Measurements from ENCODE around the gene KIF11. TPM values are rescaled to one million over a fixed set of nuclear protein-coding genes. Genes with fewer than 3 reads are reported as not detected.

Gene KIF11
- total and polyA plus RNA-seq, 10 donors = 0.93 to 7.3 (median 4.2) TPM

- H3K36me3 ChIP-seq = peaks cover 0 to 32% (median 0%) of the 10 kb centered on the region in 6 donors
- TF ChIP-seq POLR2AphosphoS5 (IDR thresholded peaks at IDR 0.05) (no peak), POLR2A (IDR thresholded peaks at IDR 0.05) (no peak)
- TF ChIP-seq, protein P1, sequence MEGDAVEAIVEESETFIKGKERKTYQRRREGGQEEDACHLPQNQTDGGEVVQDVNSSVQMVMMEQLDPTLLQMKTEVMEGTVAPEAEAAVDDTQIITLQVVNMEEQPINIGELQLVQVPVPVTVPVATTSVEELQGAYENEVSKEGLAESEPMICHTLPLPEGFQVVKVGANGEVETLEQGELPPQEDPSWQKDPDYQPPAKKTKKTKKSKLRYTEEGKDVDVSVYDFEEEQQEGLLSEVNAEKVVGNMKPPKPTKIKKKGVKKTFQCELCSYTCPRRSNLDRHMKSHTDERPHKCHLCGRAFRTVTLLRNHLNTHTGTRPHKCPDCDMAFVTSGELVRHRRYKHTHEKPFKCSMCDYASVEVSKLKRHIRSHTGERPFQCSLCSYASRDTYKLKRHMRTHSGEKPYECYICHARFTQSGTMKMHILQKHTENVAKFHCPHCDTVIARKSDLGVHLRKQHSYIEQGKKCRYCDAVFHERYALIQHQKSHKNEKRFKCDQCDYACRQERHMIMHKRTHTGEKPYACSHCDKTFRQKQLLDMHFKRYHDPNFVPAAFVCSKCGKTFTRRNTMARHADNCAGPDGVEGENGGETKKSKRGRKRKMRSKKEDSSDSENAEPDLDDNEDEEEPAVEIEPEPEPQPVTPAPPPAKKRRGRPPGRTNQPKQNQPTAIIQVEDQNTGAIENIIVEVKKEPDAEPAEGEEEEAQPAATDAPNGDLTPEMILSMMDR (IDR thresholded peaks at IDR 0.05 in 8 of 11, conservative IDR thresholded peaks at IDR 0.05 in 3 of 11) = no peak
- peaks cover 0 to 9% (median 1%) of the 10 kb centered on the region in 8 donors for H3K9me3 ChIP-seq
- no peaks in the 10 kb centered on the region for H3K4me1 ChIP-seq
- no peak overlapping the region for H3K27ac ChIP-seq
- 82 to 97% (median 92%) methylated on average over 7 of the region's 7 CpGs for WGBS, 5 donors
- intact Hi-C loops (cut with DNase I; ENCODE audit: low total_unique reads) = no loop called here
- no peak overlapping the region for H3K4me3 ChIP-seq
- no peak for DNase-seq
- H3K27me3 ChIP-seq (replicated peaks in 1 of 7) = no peaks in the 10 kb centered on the region
Observed at GRCh38 chr10:92656266-92656961, 63.5 kb downstream of the KIF11 start.

- DNase-seq = no peak
- Histone ChIP-seq H3K27me3 (replicated peaks in 1 of 7) (no peaks in the 10 kb centered on the region), H3K36me3 (peaks cover 0 to 26% (median 0%) of the 10 kb centered on the region in 6 donors), H3K9me3 (peaks cover 0 to 15% (median 7%) of the 10 kb centered on the region in 8 donors), H3K27ac (no peak overlapping the region), H3K4me3 (no peak overlapping the region), H3K4me1 (no peaks in the 10 kb centered on the region)
- intact Hi-C loops (cut with DNase I; ENCODE audit: low total_unique reads) = no loop called here
- 87 to 95% (median 89%) methylated on average over 5 of the region's 5 CpGs for WGBS, 5 donors
- TF ChIP-seq POLR2AphosphoS5 (IDR thresholded peaks at IDR 0.05) = no peak
- no peak for TF ChIP-seq POLR2A (IDR thresholded peaks at IDR 0.05)
- TF ChIP-seq, protein P1 (IDR thresholded peaks at IDR 0.05 in 8 of 11, conservative IDR thresholded peaks at IDR 0.05 in 3 of 11) = no peak
Observed at GRCh38 chr10:92657024-92657423, 64.1 kb downstream of the KIF11 start.

DNA sequence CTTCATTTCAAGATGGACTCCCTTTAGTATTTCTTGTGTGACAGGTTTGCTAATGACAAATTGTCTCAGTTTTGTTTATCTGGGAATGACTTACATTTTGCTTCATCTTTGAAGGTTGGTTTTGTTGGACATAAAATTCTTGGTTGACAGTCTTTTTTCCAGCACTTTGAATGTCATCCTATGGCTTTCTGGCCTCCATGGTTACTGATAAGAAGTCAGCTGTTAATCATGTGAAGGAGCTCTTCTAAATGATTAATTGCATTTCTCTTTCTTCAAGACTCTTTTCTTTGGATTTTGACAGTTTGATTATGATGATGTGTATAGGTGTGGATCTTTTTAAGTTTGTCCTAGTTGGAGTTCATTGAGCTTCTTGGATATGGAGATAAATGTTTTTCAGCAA is 69.9 kb downstream of the KIF11 start:
- intact Hi-C loops (cut with DNase I; ENCODE audit: low total_unique reads) = no loop called here
- Histone ChIP-seq H3K4me3 (no peak overlapping the region), H3K4me1 (no peaks in the 10 kb centered on the region), H3K36me3 (no peaks in the 10 kb centered on the region), H3K9me3 (peaks cover 14 to 44% (median 33%) of the 10 kb centered on the region in 8 donors), H3K27ac (no peak overlapping the region), H3K27me3 (replicated peaks in 1 of 7) (no peaks in the 10 kb centered on the region)
- DNase-seq = no peak
- no peak for TF ChIP-seq POLR2AphosphoS5 (IDR thresholded peaks at IDR 0.05)
- no peak for TF ChIP-seq POLR2A (IDR thresholded peaks at IDR 0.05)
- TF ChIP-seq, protein P1 (IDR thresholded peaks at IDR 0.05 in 8 of 11, conservative IDR thresholded peaks at IDR 0.05 in 3 of 11) = no peak

DNA sequence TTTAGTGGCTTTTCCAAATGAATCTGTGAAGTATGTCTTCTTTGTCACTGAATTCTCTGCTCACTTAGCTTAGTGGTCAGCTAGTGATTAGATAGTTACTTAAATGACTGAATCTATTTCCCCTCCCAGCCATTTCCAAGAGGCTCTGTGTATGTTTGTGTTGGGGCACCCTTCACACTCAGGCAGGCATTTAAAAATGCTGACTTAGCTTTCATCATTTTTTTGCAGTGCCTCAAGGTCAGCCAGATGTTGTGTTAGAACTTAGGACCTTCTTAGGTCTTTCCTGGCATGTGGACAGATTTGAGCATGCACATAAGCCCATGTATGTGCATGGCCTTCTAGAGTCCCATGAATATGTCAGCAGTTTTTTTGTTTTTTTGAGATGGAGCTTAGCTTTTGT is 71.4 kb downstream of the KIF11 start:
- no peak for TF ChIP-seq POLR2AphosphoS5 (IDR thresholded peaks at IDR 0.05)
- TF ChIP-seq POLR2A (IDR thresholded peaks at IDR 0.05) = no peak
- TF ChIP-seq, protein P1 (IDR thresholded peaks at IDR 0.05 in 8 of 11, conservative IDR thresholded peaks at IDR 0.05 in 3 of 11) = no peak
- H3K27me3 ChIP-seq (replicated peaks in 1 of 7) = no peaks in the 10 kb centered on the region
- no peaks in the 10 kb centered on the region for H3K36me3 ChIP-seq
- intact Hi-C loops (cut with DNase I; ENCODE audit: low total_unique reads) = no loop called here
- no peak overlapping the region for H3K4me3 ChIP-seq
- H3K4me1 ChIP-seq = no peaks in the 10 kb centered on the region
- no peak for DNase-seq
- H3K9me3 ChIP-seq = peaks cover 14 to 44% (median 33%) of the 10 kb centered on the region in 8 donors
- H3K27ac ChIP-seq = no peak overlapping the region
